SIG-M5 treated with dmso at 0.1 percent for 504 hours (cell line): Measurements from ENCODE around the gene KCND2.
"Not testable (repeated sequence)": the region's sequence is repeated elsewhere in the genome, so short reads cannot be mapped to it uniquely, and the experiment has no call there.

Source experiments
- DNase-seq: peaks from one replicate; lab custom pipeline; 2025; ENCODE audit not compliant: unreplicated experiment; lab: John Stamatoyannopoulos, UW

The KCND2 gene

DNA sequence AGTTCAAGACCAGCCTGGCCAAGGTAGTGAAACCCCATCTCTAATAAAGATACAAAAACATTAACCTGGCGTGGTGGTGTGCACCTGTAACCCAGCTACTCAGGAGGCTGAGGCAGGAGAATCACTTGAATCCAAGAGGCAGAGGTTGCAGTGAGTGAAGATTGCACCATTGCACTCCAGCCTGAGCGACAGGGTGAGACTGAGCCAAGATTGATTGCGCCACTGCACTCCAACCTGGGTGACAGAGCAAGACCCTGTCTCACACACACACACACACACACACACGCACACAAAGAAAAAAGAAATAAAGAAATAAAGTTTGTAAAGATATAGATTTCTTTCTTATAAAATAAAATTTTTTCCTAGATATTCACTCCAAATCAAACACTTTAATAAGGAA, 305.7 kb downstream of the KCND2 start:
- not testable (repeated sequence) for DNase-seq

DNA sequence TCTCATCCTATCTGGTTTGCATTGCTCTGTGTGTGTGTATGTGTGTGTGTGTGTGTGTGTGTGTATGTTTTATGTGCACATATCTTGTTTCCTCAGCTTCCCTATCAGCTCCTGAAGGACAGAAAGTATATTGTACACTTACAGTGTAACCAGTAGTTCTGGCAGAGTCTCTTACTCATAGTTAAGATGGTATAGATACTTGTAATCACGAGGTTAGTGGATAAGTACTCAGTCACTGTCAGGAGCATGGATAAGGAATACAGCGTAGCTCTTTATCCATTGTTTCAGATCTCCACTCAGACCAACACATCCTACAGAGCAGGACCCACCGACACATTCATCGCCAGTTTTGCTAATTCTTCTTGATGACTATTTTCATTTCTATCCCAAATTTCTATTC, 309.9 kb downstream of the KCND2 start:
- no peak for DNase-seq

DNA sequence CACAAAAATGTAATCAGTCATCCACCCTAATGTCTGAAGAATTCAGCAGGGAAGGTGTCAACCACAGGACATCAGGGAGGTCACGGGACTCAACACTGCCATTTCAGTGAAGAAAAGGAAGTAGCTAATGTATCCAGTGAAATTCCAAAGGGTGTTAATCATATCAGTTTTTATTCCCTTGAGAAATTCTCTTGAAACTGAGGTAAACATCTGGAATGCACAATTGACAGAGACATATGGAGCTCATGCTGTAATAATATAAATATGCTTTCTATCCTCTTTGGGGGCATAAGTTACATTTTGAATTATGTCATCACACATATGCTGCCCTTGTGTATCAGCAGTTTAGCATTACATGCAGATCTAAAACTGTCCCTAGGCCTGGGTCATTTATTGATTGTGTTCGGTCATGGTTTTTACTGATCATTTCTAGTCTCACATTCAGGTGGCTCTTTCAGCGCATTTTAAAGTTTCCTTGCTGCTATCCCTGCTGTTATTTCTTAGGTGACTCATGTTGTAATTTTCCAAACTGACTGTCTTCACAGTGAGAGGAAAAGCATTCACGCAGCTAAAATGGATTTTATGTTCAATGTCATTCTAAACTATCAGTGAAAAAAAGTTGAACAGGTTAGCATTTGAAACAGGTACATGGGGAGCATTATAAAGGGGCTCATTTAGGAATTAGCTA, 311.1 kb downstream of the KCND2 start:
- DNase-seq = no peak

DNA sequence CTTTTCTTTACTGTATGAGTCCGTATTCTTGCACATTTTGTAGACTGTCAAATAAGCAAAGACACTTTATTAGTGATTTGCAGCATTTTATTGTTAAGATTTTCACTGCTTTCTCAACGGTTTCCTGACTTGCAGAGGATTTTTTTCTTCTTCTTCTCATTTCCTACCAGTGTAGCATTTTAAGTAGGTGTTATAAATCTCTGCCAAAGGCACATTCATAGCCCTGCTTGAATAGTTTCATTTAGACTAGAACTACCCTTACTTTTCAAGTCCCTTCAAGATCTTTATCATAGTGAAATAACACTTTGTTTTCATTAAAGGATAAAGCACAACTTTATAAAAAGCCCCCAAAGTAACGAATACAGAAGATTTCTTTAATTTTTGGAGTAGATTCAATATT, 313.6 kb downstream of the KCND2 start:
- no peak for DNase-seq

DNA sequence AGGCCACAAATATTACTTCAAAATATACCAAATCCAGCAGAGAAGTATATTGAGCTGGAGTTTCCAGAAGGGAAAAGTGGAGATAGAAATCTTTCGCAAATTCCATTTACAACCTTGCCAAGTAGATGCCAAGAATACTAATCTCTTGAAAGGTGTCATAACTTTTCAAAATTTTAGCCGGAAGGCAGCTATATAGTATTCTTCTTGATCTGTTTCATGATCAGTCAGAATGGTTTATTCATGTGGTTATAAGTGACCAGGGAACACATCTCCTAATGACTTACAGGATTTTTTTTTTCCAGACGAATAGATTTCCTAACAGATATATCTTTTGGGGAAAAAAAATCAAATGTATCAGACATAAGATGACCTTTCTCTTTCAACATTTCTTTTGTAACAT, 314.3 kb downstream of the KCND2 start:
- DNase-seq = no peak

DNA sequence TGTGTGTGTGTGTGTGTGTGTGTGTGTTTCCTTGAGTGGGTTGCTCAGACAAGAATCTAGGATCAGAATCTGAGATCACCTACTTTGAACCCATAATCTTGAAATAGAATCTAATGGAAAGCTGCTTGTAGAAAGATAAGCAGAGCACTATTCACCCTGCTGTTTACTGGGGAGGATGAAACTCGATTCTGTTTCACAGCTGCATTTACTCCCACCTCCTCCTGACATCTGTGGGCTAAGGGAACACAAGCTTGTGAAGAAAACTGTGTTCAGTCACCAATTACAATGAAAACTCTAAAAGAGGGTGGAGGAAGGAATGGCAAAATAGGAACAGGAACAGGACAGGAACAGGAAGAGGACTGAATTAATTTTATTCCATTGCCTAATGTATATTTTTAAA, 315.4 kb downstream of the KCND2 start:
- DNase-seq = no peak

- no peak for DNase-seq
These were observed 315.9 kb downstream of the KCND2 start for GRCh38 chr7:120588862-120589261.

DNA sequence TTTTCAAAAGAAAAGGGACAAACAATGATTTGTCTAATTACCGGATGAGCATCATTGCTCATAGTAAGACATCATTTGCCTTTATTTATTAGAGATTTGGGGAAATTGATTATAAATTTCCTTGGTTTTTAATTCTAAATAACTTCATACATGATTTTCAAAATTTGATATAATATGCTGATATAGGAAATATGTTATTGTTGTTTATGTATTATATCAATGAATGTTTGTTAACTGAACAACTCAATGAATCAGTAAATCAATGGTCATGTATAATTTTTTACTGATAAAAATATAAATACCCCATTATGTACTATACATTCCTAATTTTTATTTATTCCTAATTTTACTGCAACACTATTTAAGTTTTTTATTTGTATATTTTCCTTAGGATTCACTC, 327.6 kb downstream of the KCND2 start:
- no peak for DNase-seq

DNA sequence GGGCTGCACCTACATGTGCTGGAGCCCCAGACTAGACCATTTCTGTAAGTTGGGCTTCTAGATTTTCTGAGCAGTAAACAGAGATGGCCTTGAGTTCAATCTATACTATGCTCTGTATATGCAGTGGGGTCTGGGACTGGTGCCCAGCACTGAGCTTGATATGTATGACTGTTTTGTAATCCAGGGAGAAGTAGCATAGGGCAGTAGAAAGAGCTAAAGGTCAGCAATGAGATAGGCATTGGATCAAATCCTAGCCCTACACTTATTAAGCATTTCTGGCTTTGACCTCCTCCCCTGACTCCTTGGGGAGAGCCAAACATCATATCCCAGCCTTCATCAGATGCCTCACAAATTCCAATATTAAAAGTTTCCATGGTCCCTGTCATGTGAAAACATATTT, 330.4 kb downstream of the KCND2 start:
- no peak for DNase-seq

DNA sequence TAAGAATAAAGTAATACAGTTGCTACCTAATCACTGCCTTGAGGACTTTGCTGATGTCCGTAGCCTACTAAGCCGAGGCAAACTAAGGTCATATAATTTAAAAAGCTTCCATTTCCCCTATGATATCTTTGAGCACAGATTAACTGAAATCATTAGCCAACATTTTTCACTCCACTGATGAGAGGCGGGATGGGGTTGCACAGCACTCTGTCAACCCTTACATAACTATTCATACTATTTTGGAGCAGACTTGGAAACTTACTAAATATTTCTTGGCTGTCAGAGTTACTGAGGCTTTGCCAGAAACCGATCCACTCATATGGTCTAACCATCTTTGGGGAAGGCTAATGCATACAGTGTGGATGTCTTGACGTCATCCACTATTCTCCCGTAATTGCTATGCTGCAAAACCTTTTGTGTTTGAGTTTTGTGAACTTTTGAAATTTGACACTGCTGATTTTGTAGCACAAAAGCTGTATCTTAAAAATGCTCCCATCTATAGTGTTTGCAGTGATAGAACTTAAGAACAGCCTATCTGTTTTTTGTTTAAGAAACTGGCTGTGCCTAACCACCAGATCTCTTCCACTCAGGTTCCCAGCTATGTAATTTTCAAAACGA, 336.3 kb downstream of the KCND2 start:
- DNase-seq = no peak

DNA sequence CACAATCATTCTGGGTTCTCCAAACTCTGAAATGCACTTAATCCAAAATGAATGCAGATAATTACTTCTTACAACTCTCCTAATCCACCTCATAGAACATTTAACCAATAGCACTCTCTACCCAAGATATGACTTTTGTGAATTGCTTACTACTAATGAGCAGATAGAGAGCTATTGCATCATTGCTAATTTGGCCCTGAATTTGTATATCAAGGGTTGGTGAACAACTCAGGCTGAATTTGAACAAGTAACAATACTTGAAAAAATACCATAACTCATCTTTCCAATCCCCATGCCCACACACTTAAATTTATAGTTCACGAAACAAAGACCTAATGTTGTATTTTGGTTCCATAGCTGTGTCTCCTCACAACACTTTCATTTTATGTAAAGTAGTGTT, 339.0 kb downstream of the KCND2 start:
- no peak for DNase-seq

DNA sequence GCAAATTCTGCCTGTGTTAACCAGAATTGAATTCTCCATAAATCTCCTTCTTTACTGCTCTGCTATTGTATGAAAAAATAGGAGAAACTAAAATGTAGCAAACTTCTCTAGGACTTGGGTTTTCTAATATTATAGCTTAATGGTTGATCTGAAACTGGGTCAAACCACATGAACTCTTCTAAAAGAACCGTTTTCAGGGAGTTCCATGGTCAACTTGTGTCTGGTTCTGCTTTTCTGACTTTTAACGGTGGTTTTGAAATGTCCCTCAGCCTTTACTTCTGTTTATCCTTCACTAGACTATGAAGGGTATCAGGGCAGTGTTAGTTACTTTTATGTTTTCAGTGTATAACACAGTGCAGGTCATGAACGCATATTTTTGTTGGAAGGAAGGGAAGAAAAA, 342.7 kb downstream of the KCND2 start:
- DNase-seq = peak; percentile 24

GRCh38 chr7:120617275-120617674, 344.3 kb downstream of the KCND2 start:
- DNase-seq = no peak

DNA sequence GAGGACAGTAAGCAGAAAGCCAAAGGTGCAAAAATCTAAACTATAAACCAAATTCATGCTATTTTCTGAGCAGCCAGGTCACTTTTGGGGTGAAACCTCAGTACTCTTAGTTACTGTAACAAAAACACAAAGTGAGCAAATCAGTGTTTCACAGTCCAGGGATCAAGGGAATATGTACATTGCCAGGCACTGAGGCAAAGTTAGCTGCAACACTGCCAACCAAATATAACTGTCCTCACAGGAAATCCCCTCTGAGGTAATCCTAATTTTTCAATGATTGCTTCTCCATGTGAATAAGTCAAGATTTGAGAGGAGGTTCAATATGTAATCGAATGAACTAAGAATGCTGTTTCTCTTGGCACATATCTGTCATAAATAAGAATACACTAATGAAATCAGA, 355.3 kb downstream of the KCND2 start:
- no peak for DNase-seq

GRCh38 chr7:120639884-120640283, 366.9 kb downstream of the KCND2 start:
- no peak for DNase-seq

GRCh38 chr7:120645966-120646365, 373.0 kb downstream of the KCND2 start:
- no peak for DNase-seq

GRCh38 chr7:120654241-120654640, 381.3 kb downstream of the KCND2 start:
- no peak for DNase-seq

- no peak for DNase-seq
These were observed 385.5 kb downstream of the KCND2 start for GRCh38 chr7:120658516-120658915.

GRCh38 chr7:120662291-120662690, 389.3 kb downstream of the KCND2 start:
- DNase-seq = no peak

- DNase-seq = no peak
These were observed 392.1 kb downstream of the KCND2 start for GRCh38 chr7:120665068-120665467.

- DNase-seq = no peak
These were observed 402.1 kb downstream of the KCND2 start for GRCh38 chr7:120675076-120675475.

DNA sequence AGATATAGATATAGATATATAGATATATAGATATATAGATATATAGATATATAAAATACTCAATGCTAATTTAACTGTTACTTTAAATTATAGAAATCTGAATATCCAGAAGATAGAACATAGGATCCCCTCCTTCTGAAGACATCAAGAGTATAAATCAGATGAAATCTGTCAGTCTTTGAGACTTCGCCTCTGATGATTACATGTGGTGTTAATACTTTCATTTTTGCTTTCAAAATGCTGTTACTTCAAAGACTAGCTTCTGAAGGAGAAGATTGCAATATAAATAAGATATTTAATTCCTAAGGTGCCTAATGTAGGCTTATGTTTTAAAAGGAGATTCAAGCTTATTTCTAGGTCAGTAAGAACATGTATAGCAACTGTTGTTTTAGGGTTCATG, 404.6 kb downstream of the KCND2 start:
- no peak for DNase-seq

GRCh38 chr7:120680985-120681384, 408.0 kb downstream of the KCND2 start:
- DNase-seq = no peak
